ENCODE data around the gene ZDHHC12.
A peak's percentile ranks its signal among the peaks of the same experiment; 100 is the strongest.
"Not testable (repeated sequence)": the region's sequence is repeated elsewhere in the genome, so short reads cannot be mapped to it uniquely, and the experiment has no call there.

The ZDHHC12 gene

DNA sequence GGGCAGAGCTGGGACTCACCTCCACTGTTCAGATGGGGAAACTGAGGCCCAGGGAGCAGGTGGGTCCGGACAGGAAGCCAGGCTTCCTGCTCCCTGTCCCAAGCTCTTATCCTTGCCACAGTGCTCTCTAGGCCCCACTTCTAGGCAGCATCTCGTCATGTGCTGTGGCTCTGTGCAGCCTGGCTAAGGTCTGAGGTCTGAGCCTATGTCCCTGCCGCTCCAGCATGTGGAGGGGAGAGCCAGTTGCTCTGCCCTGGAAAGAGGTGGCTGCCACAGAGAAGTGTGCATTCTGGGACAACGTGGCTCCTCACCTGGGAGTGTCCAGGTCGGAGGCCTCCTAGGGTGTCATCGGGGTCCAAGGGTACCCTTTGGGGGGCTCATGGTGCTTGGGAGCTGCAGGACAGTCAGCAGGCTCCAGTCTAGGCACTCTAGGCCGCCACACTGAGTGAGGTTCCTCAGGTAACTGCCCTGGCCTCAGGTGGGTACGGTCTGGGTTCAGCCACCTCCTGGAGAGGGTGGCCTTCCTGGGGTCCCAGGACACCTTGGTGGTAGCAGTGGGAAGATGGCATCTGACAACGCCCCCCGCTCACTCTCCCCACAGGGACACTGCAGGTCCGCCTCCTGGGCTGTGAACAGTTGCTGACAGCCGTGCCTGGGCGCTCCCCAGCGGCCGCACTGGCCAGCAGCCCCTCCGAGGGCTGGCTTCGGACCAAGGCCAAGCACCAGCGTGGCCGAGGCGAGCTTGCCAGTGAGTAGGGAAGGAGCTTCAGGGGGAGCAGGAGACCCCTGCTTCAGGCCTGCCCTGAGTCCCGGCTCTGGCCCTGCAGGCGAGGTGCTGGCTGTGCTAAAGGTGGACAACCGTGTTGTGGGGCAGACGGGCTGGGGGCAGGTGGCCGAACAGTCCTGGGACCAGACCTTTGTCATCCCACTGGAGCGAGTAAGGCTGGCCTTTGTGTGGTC lies 11.2 kb downstream of the ZDHHC12 start:
- no peak for DNase-seq

DNA sequence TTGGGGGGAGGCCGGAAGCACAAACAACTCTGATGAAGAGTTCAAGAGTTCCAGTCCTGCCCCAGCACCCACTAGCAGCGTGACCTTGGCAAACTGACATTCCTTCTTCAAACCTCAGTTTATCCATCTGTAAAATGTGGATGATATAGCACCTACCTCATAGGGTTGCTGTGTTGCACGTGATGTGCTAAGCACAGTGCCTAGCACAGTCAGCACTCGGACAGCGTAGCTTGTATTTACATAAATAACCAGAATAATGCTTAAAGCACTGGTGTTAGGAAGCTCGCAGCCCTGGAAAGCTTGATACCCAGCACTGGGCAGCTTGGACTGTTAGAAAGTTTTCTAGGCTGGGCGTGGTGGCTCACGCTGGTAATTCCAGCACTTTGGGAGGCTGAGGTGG lies 16.5 kb downstream of the ZDHHC12 start:
- DNase-seq, result no peak

DNA sequence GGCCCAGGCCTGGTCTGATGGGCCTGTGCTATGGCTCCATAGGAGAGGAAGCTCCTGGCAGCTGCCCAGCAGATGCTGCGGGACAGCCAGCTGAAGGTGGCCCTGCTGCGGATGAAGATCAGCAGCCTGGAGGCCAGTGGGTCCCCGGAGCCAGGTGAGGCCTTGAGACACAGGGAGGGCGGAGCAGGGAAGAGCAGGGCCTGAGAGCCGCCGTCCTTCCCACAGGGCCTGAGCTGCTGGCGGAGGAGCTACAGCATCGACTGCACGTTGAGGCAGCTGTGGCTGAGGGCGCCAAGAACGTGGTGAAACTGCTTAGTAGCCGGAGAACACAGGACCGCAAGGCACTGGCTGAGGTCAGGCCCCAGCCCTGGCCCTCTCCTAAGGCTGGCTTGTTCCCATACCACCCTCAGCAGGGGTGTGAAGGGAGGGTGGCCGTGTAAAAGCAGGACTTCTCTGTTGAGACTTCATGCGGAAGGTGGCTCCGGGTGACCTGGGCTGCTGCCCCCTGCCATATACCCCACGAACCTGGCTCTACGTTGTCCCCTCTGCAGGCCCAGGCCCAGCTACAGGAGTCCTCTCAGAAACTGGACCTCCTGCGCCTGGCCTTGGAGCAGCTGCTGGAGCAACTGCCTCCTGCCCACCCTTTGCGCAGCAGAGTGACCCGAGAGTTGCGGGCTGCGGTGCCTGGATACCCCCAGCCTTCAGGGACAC lies 17.1 kb downstream of the ZDHHC12 start:
- no peak for DNase-seq

DNA sequence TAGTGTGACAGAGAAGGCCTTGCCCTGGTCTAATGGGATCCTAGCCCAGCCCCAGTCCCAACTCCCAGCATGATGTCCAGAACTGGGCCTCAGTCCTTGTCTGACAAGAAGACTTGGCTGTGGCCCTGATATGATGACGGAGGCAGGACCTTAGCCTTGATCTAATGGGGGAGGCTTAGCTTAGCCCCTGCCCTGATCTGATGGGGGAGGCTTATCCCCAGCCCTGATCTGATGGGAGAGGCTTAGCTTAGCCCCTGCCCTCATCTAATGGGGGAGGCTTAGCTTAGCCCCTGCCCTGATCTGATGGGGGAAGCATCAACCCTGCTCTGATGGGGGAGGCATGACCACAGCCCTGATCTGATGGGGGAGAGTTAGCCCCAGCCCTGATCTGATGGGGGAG lies 17.9 kb downstream of the ZDHHC12 start:
- DNase-seq, result no peak

DNA sequence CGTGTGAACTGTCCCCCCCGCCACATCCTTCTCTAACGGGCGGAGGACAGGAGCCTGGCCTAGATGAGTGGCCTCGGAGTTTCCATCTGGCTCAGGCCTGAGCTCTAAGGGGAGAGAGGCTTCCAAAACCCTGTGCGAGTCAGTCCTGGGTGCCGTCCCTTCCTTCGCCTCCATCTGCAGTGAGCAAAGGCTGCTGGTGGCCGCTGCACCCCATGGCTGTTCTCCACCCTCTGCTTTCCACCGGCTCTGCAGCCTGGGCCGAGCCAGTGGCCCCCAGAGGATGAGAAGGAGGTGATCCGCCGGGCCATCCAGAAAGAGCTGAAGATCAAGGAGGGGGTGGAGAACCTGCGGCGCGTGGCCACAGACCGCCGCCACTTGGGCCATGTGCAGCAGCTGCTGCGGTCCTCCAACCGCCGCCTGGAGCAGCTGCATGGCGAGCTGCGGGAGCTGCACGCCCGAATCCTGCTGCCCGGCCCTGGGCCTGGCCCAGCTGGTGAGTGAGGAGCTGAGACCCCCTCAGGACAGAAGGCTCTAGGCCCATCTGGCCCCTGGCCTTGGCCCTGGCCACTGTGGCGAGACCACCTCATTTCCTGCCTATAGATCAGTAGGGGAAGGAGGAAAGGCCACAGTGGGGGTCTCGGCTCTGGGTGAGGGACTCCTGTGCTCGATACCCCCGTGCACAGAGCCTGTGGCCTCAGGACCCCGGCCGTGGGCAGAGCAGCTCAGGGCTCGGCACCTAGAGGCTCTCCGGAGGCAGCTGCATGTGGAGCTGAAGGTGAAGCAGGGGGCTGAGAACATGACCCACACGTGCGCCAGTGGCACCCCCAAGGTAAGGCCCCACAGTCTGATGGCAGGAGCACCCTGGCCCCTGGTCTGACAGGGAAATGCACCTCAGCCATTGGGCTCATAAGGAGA lies 18.6 kb downstream of the ZDHHC12 start:
- no peak for DNase-seq

DNA sequence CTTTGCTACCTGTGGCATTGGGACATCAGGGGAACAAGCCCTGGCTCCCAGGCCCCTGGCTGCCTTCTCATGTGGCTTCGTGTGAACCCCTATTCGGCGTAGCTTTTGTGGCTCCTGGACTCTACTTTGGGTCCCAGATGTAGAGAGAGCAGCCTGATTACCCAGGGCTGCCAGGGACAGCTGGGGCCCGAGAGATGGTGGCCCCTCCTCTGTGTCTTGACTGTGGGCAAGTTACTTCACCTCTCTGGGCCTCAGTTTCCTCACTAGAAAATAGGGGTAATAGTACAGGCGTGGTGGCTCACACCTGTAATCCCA lies 19.6 kb downstream of the ZDHHC12 start:
- DNase-seq, result no peak

DNA sequence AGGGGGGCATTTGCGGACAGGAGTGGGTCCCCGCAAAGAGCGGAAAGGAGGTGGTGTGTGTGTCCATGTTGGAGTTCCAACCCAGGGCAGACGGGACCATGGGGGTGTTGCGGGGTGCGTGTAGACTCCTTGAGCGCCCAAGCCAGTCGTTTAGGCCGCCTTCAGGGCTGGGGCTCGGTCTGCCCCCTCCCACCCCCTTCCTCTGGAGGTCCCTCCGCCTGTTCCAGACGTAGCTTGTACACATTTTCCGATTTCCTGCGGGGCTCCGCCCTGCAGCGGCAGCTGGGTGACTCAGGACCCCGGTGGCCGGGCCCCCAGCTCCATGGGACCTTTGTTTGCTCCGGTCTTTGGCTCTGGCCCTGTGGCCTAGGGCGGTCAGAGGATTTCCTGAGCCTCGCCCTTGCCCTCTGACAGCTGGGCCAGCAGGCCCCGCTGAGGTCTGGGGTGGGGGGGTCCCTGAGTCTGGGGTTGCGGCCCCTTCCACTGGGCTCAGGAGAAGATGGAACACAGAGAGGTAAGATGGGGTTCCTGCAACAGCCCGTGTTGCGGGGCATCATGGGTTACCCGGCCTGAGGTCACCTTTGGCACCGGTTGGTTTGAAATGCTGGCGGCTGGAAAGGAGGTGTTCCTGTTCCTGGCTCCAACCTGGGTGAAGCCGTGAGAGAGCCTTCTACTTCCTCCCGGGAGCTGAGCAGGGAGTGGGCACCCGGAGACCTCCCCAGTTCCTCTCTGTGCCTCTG lies 20.1 kb downstream of the ZDHHC12 start:
- DNase-seq, result no peak

DNA sequence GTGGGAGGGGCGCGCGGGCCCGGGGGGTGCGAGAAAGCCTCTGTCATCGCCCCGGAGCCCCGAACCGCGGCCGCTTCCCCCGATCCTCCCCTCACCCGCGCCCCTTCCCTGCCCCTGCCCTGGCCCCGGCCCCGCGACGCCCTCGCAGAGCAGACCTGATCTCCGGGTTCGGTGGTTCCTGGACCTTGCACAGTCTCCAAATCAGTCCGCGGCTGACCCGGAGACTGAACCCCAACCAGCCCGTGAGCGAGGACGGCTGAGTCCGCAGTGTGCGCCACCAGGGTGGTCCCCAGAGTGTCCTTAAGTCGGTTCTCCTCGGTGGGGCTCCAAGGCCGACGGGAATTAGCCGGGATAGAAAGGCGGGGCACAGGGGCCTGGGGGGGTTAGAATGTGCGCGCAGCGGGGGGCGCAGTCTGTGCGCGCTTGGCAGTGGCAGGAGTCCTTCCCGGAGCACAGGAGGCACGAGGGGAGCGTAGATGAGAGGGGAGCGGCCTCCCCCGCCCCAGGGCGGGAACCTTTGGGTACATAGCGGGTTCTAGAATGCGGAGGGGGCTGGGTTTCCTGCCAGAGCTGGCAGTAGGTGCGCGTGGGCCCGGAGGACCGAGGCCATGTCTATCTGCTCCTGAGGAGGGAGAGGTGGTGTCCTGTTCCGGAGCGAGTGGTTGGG lies 20.8 kb downstream of the ZDHHC12 start:
- no peak for DNase-seq

DNA sequence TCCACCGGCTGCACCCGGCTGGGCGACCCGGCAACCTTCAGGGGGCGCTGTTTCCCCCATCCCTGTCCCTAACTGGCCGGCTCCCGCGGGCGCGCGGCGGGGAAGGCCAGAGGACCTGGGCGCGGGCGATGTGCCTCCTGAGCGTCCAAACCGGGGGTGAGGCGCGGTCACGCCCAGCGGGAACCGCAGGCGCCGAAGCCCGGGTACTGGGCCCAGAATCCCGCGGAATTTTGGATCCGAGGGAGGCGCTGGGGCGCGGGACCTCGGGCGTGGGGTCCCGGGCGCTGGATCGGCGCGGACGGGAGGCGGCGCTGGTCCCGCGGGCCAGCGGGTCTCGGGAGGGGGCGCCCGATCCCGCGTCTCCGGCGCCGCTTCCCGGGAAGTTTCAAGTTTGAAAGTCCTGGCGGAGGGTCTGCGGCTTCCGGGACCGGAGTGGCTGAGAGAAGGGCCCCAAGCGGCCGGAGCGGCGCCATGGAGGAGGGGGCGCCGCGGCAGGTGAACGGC lies 21.4 kb downstream of the ZDHHC12 start, which contains the start of gene PKN3:
PKN3 (plus strand) TSS at position 59 of the 504 bp plus-strand sequence; CDS start at position 472, 413 bp downstream.
- DNase-seq, result peak in 38 of 56 donors; percentile 11 to 82 (median 57)

DNA sequence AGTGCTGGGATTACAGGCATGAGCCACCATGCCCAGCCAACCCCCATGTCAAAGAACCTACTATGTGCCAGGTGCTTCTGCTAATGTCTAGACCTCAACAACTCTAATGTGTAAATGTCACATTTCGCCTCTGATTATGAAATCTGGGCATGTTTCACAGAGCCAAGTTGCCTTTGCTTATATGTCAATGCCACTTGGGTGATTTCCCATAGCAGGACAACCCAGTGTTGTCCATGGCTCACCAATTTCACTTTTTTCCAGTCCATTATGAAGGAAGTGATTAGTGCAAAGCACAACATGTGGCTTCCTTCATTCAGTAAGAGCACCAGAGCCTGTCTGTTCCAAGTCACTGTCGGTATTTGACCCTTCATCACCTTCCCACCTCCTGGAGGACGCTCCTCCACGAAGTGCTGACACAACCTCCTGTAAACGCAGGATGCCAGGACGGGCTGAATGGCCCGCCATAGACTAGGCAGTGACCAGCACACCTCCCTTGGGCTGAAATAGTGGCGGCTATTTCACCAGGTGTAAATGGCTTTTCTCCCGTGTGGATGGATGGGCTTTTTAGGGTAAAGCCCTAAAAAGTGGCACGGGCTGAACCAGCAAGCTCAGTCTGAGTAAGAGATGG lies 22.6 kb downstream of the ZDHHC12 start:
- DNase-seq, result no peak

DNA sequence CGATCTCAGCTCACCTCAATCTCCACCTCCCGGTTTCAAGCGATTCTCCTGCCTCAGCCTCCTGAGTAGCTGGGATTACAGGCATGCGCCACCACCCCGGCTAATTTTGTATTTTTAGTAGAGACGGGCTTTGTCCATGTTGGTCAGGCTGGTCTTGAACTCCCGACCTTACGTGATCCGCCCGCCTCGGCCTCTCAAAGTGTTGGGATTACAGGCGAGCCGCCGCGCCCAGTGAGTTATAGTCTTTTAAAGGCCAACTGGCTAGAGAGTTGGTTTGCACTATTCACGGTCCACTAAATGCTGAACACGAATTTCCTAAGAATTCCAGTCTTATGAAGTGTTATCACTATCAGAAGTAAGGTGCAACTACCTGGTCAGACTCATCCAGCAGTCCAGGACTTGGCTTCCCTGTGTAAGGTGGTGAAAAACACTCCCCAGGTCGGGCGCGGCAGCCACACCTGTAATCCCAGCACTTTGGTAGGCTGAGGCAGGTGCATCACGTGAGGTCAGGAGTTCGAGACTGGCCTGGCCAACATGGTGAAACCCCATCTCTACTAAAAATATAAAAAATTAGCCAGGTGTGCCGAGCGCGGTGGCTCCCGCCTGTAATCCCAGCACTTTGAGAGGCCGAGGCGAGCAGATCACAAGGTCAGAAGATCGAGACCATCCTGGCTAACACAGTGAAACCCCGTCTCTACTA lies 24.7 kb downstream of the ZDHHC12 start:
- DNase-seq, result not testable (repeated sequence)

DNA sequence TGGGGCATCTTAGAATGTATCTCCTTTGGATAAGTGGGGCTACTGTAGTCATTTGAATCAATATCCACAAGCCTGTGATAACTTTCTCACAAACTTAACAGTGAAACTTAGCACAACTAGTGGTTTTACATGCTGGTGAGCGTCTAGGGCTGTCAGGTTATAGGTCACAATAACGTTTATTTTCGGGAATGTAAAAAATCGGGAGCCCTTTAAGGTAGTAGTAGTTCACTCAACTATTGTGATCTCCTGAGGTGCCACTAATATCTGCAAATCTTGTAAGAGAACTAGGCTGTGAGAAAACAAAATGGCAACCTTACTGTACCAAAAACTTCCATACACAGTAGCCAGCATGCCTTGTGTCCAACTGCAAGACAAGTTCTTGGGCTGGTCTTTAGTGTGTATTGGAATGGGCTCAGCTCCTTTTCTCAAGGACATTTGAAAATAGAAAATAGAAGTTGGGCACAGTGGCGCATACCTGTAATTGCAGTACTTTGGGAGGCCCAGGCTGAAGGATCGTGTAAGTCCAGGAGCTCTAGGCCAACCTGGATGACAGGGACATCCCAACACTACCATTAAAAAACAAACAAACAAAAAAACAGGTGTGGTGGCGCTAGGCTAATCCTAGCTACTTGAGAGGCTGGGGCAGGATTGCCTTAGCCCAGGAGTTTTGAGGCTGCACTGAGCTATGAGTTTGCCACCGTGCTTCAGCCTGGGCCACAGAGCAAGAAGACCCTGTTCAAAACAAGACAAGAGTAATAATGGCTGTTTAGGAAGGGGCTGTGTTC lies 26.8 kb downstream of the ZDHHC12 start:
- no peak for DNase-seq

DNA sequence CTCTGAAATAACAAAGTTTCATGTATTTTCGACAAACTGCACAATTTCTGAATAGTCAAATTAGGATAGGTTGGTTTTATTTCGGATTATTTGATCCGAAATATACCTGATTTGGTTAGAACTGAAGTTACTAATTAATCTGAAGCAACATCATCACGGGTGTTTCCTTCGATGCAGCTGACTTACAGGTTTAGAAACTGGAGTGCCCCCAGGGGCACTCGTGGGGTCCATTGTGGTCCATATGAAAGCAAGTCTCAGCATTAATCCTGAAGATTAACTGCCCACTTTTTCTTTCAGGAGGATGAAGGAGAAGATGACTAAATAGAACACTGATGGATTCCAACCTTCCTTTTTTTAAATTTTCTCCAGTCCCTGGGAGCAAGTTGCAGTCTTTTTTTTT lies 29.6 kb downstream of the ZDHHC12 start:
- DNase-seq, result no peak

DNA sequence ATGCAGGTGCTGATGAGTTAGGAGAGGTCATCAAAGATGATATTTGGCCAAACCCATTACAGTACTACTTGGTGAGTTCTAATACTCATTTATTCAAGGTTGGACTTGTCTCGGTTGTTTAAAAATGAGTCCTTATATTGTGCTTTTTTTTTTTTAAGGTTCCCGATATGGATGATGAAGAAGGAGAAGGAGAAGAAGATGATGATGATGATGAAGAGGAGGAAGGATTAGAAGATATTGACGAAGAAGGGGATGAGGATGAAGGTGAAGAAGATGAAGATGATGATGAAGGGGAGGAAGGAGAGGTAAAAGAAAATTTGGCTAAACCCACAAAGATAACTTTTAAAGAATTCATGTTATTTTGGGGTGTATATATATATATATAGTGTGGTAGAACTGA lies 30.2 kb downstream of the ZDHHC12 start:
- not testable (repeated sequence) for DNase-seq

DNA sequence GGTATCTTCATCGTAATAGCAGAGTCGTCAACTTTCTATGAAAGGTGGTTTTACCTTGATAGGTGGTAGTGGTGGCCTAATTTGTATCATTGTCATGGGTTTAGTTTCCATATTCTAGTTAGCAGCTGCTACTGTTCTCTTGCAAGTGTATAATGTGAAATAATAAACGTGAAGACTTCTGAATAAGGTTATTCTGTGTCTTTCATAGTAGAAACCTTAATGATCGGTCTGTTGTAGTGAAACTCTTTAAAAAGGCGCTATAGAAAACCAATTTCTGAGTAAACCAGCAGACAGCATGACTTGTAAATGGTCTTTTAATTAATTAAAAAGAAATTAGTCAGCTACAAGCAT lies 33.3 kb downstream of the ZDHHC12 start:
- DNase-seq, result no peak

DNA sequence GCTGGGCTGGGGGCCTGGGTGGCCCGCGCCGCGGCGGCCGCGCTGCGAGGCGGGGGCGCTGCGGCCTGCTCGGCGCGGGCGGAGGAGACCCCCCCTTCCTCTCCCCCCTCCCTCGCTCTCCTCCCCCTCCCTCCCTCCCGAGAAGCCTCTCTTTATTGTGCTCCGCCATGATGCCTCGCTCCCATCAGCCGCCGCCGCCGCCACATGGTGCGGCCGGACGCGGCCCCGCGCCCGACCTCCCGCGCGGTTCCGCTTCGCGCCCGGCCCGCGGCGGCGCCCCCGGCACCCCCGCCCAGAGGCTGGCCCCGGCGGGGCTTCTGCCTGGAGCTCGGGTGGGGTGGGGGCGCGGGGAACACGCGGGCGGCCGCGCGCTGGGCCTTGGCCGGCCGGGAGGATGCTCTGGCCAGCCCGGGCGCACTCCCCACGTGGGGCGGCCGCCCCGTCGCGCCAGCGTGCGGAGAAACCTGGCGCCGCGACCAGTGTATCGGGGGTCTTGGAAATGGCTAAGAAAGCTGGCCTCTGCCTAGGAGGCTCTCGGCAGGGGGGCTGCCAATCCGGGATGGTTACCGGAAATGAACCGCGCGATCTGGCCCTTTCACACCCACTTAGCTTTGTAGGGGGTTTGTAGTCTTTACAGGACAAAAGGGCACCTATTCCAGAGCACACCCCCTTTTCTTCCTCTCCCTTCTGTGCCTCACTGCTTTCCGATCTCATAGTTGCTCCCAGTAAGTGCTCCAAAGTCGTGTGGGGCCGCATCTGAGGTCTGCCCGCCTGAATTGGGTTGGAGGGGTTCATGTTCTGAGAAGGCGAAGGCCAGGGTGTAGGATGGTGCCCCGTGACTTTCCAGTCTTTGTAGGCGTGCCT lies 33.9 kb downstream of the ZDHHC12 start:
- peak in 26 of 56 donors; percentile 2 to 59 (median 34) for DNase-seq

DNA sequence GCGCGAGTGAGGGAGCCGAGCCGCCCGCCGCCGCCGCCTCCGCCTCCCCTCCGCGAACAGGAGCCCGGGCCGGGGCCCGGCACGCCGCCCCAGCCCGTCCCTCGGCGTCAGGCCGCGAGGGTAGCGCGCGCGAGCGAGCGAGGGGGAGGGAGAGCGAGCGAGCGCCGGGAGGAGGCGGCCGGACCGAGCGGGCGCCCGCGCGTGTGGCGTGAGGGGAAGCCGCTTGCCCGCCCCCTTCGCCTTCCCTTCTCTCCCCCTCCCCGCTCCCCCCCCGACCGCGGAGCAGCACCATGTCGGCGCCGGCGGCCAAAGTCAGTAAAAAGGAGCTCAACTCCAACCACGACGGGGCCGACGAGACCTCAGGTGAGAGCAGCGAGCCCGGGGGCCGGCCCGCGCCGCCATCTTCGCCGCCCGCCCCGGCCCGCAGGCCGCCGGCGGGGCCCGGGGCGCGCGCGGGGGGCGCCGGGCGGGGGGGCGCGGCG lies 34.6 kb downstream of the ZDHHC12 start:
- DNase-seq, result peak in 19 of 56 donors; percentile 9 to 86 (median 62)

Measured in amygdala (tissue), 56 donors.